ENCODE results near the gene EID3.
"Not testable (repeated sequence)": the region's sequence is repeated elsewhere in the genome, so short reads cannot be mapped to it uniquely, and the experiment has no call there.

Gene EID3

DNA sequence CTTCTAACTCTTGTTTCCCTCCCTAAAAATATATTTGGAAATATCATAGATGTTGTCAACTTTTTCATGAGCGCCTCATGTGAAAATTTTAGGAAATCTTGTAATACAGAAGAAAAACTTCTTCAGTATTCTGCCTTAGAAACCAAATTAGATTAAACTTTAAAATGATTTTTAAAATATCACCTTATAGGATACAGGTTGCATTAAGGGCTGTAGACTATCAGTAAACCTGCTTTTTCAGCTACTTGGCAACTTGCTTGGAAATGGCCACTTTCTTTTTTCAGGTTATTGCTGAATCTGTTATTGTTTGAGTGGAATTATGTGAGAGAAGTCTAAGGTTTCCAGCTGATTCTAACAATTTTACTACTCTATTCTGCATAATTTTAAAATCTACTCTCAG is 9.1 kb downstream of the EID3 start:
- no peak for DNase-seq (ENCODE audit: low spot score)

DNA sequence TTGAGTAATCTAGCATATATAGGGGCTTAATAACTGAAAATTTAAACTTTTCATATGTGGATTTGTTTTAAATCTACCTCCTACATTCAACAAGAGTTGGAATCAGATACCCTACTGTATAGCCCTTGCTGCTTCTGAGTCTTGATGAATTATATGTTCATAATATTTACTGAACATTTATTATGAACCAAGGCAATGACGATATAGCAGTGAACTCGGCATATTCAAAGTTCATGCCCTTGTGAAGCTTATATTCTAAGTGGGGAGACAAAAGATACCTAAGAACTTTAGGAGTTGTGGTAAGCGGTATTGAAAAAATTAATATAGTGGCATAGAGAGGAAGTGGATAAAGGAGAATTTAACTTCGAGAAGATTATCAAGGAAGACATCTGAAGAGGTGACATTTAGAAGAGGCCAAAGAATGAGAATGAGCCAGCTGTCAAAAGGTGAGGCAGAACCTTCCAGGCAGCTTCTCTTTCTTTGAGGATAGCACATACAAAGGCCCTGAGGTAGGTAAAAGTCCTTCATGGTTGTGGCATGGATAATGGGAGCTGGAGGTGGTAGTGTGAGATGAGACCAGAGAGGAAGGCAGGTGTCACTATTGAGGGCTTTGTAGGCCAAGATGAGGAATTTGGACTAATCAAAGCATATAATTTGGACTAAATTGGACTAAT is 10.2 kb downstream of the EID3 start:
- no peak for DNase-seq (ENCODE audit: low spot score)

DNA sequence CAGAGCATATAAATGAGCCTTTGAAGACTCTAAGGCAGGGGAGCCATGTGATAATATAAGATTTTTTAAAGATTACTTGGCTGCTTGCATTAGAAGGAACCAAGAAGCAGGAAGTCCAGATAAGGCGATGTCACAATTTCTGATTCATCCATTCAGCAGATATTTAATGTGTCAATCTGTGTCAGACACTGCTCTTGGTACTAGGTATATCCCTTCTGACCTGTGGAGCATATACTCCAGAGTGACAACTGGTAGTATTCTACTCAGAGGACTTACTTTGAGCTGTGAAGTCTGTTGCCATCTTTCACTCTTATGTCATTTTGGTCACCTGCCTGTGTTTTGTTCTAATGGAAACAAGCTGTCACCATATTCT is 10.7 kb downstream of the EID3 start:
- no peak for DNase-seq (ENCODE audit: low spot score)

DNA sequence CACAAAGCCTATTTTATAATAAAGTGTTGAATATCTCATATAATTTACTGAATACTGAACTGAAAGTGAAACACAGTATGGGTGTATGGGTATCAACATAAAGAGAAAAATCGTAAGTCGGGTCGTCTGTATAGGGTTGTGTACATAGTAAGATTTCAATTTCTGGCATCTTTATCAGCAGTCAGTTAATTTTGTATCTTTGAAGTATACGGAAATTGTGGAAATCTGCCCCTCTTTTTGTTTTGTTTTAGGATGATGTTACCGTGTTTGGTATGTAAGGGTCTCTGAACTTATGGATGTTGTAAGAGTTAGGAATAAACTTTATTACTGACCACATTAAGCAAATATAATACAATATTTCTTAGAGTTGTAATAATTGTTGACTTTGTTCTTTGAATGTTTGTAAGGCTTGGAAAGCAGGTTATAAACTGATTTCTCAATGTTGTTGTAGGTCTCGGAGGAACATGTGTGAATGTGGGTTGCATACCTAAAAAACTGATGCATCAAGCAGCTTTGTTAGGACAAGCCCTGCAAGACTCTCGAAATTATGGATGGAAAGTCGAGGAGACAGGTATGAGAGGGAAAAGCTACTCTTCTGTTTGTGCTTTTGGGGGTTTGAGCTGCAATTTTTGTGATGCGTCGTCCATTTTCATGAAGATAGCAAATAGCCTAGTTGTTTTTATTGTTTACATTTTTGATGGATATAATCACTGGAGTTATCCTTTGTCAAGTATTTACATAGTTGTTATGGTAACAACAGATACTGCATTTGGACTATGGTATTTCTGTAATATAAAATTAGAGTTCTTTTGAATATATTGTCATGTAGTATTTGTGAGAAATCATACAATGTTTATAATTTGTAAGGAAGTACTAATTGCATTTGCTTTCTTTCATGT is 12.0 kb downstream of the EID3 start:
- DNase-seq (ENCODE audit: low spot score) = no peak

DNA sequence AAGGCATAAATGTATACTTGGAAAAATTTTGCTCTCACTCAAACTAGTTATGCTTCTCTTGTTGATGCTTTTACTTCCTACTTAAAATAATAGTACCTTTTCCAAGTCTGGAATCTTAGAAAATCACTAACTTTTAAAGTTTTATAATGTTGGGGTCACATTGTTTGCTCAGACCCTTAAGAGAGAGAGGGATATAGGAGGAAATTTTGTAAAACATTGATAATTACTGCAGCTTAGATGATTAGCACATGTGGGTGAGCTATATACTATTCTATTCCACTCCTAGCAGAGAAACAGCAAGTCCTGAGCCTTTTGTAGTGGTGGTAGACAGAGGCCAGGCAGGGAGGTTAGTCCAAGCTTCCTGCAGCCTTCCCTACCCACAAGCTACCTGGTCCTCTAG is 13.4 kb downstream of the EID3 start:
- no peak for DNase-seq (ENCODE audit: low spot score)

DNA sequence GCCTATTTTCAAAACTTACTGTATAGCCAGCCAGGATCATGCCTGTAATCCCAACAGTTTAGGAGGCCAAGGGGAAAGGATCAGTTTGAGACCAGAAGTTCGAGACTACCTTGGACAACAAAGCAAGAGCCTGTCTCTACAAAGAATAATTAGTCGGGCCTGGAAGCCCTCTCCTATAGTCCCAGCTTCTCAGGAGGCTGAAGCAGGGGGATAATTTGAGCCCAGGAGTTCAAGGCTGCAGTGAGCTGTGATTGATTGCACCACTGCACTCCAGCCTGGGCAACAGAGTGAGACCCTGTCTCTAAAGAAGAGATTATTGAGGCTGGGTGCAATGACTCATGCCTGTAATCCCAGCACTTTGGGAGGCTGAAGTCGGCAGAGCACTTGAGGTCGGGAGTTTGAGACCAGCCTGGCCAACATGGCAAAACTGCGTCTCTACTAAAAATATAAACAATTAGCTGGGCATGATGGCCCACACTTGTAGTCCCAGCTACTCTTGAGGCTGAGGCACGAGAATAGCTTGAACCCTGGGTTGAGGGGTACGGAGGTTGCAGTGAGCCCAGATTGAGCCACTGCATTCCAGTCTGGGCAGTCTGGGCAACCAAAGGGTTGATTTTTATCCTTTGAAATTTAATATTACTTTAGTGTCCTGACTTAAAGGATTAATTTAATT is 14.1 kb downstream of the EID3 start:
- DNase-seq (ENCODE audit: low spot score) = no peak

DNA sequence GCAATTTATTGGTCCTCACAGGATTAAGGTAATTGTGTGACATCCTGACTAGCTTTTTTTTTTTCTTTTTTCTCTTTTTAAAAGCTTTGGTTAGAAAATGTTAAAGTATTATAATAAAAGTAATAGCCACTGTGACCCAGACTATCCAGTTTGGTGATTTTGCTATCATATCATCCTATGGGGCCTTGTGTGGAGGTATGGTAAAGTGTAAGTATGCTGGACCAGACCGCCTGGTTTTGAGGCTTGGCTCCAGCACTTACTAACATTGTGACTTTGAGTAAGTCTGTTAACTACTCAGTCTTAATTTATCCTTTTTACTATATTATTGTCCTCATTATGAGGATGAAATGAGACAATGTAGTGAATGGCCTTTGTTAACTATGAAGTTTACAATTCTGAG is 15.5 kb downstream of the EID3 start:
- no peak for DNase-seq (ENCODE audit: low spot score)

DNA sequence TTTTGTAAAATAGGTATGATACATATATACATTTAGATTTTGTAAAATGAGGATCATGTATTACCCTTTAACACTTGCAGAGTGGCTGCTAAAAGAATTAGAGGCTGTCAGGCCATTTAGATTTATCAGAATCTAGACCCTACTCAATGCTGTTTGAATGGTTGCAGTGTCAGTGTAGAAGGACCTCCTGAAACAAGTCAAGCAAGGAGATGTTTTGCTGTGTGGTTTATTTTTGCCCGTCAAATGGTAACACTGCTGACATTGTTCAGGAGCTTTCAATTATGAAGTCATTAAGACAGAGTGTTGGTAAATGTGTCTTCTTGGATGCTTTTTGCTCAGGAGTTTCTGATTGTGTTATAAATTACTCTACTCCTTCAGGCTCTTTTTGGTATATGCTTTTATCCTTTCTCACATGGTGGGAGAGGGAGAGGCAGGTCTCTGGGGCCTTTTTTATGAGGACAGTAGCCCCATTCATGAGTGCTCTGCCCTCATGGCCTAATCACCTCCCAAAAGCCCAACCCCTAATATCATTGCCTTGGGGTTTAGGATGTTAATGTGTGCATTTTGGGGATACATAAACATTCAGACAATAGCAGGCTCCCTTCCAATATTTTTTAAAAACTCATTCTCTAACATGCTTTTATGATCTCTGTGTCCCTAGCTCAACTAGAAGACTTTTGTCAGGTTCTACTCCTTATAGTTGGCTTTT is 16.5 kb downstream of the EID3 start:
- no peak for DNase-seq (ENCODE audit: low spot score)

DNA sequence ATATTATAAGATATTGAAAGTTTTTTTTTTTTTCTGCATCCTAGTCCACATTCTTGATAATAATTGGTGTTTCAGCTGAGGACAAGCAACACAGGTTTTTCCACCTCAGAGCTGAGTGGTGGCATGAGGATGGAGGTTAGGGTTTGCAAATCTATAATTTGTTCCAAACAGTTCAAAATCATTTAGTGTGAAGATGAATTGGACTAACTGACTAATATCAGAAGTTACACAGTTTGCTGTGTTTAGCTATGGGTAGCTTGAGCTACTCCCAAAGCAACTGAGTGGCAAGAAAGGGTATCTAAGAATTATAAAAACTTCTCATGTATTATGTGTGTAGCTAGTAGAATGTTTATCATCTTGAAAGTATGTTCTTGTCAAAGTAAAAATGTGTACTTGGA is 17.1 kb downstream of the EID3 start:
- DNase-seq (ENCODE audit: low spot score) = no peak

DNA sequence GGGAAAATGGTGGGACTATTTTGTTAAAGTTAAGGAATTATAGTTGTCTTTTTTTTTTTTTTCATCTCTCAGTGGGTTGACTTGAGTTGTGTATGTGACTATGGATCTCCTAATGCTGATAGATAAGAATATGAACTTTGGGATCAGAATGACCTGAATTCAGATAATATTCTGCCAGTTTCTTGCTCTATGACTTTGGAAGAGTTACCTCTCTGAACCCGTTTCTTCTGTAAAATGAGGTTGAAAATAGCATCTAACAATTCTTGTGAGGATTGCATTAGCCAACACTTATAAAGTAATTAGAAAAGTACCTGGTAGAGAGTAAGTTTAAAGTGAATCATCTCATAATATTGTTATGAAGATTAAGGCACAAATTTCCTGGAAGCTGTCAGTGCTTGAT is 18.4 kb downstream of the EID3 start:
- DNase-seq (ENCODE audit: low spot score) = no peak

DNA sequence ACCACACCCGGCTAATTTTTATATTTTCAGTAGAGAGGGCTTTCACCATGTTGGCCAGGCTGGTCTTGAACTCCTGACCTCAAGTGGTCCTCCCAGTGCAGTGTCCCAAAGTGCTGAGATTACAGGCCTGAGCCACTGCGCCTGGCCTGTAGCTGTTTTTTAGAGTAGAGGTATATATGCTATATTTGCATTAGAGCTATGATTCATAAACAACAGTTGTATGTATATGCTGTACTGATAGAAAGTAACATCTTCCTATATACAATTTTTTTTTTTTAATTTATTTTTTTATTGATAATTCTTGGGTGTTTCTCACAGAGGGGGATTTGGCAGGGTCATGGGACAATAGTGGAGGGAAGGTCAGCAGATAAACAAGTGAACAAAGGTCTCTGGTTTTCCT is 19.0 kb downstream of the EID3 start:
- DNase-seq (ENCODE audit: low spot score) = not testable (repeated sequence)

DNA sequence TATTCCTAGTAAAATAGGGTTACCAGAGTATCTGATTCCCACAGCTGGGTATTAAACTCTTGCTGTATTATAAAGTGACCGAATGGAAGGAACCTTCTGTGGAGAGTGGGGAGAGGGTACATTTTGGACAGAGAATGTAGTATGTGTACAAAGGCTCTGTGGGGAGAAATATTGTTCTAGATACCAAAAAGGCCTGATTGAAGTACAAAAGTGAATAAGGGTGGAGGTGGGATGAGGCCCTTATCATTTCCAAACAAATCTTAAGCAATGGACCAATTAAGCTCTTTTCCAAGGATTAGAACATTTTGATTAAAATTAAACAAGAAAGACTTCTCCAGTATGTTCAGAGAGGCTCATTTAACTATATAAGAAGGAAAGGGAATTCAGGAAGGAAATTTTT is 20.4 kb downstream of the EID3 start:
- DNase-seq (ENCODE audit: low spot score) = no peak

DNA sequence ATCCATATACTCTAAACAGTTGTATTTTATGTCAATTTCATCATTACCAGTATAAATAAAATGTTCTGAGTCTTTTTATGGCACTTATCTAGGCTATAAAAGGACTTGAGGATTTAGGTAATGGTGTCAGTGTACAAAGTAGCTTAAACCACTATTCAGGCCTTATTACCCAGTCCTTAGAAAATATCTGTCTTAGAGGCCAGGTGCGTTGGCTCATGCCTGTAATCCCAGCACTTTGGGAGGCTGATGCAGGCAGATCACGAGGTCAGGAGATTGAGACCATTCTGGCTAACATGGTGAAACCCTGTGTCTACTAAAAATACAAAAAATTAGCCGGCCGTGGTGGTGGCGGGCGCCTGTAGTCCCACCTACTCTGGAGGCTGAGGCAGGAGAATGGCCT is 24.7 kb downstream of the EID3 start:
- DNase-seq (ENCODE audit: low spot score) = not testable (repeated sequence)

DNA sequence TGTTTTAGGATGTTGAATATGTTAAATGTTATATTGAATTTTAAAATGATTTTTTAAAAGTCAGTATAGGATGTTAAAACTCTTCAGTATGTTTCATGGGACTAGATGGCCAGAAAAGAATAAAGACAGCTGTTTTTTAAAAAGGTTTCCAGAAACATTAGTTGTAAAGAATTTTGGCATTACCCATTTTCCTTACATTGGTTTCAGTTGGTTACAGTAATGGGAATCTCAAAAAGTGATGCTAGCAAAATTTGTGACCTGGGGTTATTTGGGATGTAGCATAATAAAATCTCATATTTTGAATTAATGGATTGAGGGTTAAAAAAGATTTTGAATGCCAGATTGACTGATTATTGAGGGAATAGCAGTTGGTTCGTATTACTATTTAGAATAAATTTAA is 25.3 kb downstream of the EID3 start:
- no peak for DNase-seq (ENCODE audit: low spot score)

DNA sequence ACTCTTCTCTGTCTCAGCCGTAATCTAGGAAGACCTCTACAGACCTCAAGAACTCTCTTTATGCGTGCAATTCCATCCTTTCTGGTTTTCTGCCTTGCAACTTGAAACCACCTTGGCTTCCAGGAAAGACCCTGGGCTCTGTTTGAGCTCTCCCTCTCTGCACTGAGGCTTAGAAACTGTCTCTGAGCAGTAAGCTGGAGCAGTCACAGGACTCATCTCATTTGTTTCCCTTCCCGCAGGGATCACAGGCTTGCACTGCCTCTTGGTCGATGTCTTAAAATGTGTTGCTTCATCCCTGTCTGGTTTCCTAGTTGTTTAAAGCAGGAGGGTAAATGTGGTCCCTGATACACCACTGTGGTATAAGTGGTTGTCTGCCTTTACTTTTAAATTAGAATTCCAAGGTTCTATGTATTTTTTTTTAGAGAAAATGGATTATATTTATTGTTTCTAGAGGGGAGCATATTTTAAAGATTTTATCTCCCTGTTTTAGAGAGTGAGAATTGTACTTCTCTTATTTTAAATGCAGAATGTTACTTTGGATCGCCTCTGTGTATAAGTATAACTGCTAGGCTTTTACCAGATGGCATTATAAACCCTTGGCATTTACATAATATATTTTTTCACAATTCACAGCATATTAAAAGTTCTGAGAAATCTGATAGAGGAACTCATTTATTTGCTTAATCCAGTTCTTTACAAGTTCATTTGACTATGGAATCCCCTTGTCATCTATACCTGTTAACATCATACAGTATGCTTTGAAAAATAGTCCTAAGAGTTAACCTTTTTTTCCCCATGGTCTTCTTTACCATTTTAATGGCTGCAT is 26.4 kb downstream of the EID3 start:
- DNase-seq (ENCODE audit: low spot score) = no peak

DNA sequence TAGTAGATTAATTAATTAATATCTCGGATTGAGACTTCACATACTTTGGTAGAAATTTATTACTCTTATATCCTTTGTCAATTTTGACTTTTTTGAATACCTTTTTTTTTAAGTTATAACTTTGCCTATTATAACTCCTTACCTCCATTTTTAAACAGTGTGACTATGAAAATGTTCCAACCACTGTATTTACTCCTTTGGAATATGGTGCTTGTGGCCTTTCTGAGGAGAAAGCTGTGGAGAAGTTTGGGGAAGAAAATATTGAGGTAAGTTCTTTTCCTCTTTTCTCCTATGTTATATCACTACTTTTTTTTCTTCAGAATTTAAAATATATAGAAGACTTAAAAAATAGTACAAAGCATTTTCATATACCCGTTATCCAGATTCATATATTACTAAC is 27.8 kb downstream of the EID3 start:
- no peak for DNase-seq (ENCODE audit: low spot score)

DNA sequence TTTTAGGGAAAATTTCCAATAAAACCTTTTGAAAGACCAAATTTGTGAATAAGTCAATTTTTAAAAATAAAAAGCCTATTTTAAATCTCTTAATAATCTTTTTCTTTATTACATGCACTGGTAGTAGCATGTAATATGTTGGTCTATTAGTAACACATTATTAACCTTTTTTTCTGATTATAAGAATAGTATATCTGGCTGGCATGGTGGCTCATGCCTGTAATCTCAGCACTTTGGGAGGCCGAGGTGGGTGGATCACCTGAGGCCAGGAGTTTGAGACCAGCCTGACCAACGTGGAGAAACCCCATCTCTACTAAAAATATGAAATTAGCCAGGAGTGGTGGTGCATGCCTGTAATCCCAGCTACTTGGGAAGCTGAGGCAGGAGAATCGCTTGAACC is 28.7 kb downstream of the EID3 start:
- DNase-seq (ENCODE audit: low spot score) = not testable (repeated sequence)

DNA sequence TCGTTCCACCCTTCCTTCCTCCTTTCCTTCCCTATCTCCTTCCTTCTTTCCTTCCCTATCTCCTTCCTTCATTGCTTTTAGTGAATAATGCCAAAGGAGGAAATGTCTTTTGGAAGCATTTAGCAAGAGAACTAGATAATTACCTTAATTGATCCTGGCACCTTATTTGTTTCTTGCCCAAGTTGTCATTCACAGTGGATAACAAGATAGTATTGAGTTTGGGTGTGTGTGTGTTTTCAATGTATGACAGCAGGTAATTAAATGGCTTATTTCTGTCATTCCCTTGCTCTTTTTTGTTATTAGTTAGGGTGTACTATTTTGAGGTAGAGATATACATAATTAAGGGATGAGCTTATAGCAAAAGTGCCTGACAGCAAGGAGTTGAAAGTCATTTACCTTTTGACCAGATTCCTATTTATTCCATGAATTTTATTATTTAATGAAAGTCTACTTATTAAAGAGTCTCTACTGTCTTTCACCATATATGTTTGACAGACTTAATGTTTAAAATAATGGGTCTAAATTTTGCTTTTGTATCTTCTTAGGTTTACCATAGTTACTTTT is 30.2 kb downstream of the EID3 start:
- DNase-seq (ENCODE audit: low spot score) = no peak

DNA sequence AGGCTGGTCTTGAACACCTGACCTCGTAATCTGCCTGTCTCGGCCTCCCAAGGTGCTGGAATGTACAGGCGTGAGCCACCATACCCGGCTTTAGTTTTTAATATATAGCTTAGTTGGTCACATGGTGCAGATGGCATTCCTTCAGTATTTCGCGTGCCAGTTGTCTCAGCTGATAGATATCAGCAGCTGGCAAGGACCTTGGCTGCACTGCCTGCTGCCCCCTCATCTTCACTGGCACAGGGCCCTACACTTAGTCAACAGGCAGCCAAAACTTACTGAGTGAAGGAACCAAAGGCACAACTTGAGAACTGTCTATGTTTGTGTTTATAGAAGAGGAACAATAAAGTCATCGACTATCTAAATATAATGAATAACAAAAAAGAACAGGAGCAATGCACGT is 31.0 kb downstream of the EID3 start:
- no peak for DNase-seq (ENCODE audit: low spot score)

DNA sequence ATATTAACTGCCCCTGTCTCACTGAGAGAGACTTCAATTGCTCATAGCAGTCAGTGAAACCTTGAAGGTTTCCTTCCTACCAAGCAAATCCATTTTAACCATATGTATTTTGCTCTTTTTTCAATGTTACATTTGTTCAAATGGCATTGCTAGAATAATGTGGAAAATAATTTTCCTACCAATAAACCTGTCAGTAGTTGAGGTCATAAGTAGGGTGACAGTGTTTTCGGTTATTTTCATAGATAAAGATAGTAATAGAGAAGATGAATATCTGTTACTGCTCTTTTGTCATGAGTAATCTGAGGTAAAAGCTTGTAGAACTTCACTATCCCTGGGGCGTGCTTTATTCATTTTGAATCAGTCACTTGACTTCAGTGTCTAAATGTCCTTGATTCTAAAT is 32.6 kb downstream of the EID3 start:
- DNase-seq (ENCODE audit: low spot score) = no peak

DNA sequence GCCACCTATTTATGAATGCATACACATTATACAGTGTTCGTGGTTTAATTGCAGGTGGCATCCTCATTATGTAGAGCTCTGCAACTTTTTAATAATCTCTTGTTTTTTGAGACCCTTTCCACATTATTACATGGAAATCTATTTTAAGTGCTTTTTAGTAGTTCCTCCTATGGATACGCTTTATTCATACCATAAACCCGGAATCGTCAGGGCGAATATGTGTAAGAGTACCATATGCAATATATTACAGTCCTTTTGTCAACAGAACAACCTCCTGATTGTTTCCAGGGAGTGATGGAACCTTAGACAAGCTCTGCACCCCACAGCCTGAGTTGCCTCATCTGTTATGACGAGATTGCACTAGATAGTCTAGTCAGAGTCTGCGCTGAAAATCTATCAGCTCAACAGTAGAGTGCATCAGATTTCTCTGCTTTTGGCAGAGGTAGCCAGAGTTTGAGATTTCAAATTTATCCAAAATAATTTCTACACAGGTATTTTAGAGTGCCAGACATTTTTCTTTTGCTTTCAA is 33.6 kb downstream of the EID3 start:
- DNase-seq (ENCODE audit: low spot score) = no peak
